Right renal pelvis (tissue), 4 donors: Measurements from ENCODE around the gene MRGPRX3. TPM values are rescaled to one million over a fixed set of nuclear protein-coding genes. Genes with fewer than 3 reads are reported as not detected.
"Not testable (repeated sequence)": the region's sequence is repeated elsewhere in the genome, so short reads cannot be mapped to it uniquely, and the experiment has no call there.

Experiments used
- DNase-seq, 4 donors: peaks; one replicate each; pipeline ENCODE4 v3.0.0-alpha.2; 2013; ENCODE audit warnings: low read depth in 4 of 4, low spot score in 3 of 4, missing footprints in 1 of 4
- polyA plus RNA-seq, 4 donors: library from polyadenylated mRNA; unstranded; fragments of 120-200 nt; gene quantifications; one replicate each; pipeline ENCODE4 v1.2.1, GENCODE V29; 2013; ENCODE audit not compliant: insufficient read length in 4 of 4

MRGPRX3 gene
- polyA plus RNA-seq = under 1 TPM in 1 of 4 donors, not detected in 3; 0.04 TPM

DNA sequence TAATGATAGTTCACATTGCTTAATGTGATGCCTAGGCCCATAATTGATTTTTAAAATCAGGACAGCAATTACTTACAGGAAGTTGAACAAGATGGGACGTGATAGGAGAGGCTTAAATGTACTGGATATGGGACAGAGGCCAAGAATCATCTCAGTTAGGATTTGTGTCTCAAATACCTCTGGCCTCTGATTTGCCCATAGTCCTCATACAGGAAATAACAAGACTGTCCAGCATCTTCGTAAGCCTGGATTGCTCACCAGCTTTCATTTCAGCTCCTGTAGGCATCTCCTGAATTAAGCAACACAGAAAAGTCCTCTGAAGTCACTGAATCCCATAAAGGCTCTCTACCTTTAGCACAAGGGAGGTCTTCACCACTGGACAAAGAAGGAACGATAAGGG, at the start of gene MRGPRX3:
Gene MRGPRX3, plus strand, starts transcription at position 231 of the 400 bp plus-strand sequence. CDS start 4,632 bp downstream, outside the sequence.
- DNase-seq = no peak

DNA sequence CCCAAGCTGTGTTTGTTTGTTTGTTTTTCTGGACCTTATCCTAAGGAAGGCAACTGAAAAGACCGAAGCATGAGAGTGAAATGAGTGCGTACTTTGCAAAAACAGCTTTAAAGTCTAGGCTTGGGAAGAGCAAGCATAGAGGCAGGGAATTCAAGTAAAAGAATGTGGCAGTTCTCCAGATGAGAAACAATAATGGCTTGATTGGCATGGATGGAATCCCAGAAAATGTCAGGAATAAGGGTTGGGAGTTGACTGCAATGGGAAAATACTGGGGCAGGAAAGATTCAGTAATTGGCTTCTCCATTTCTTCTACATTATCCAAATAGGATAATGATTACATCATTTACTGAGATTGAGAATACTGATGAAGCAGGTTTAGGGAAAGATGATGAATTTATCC, 44.0 kb upstream of the MRGPRX3 start:
- no peak for DNase-seq

DNA sequence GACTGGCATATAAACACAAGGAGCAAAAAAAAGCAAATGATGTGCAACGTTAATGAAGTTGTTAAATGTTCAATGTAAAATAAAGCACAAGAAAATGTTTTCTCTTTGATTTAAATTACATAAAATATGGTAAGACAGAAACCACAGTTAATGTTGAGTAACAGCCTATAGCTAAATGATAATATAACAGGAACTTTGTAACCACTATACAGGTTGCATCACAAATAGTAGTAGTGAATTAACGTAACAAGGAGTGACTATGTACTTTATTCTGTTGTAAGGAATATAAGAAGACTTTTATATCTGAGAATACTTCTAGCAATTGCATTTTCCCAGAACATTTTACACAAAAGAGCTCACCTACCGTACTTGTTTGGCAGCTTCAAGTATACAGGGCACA, 43.4 kb upstream of the MRGPRX3 start:
- no peak for DNase-seq

DNA sequence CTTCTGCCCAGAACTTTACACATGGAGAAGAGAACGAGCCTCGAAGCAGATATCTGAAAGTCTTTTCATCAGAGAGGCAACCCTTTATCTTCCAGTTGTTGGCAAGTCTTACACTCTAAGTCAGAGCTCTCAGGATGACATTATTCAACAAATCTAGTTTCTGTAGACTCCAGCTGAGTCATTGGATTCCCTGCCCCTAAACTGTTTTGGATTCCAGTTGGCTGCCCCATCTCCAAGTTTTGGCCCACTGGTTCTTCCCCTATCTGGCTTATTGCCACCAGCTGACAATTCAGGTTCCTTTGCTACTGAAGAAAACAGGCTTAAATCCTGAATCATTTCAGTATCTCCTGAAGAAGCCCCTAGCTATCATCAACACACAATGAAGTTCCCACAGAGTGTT, 40.6 kb upstream of the MRGPRX3 start:
- no peak for DNase-seq

DNA sequence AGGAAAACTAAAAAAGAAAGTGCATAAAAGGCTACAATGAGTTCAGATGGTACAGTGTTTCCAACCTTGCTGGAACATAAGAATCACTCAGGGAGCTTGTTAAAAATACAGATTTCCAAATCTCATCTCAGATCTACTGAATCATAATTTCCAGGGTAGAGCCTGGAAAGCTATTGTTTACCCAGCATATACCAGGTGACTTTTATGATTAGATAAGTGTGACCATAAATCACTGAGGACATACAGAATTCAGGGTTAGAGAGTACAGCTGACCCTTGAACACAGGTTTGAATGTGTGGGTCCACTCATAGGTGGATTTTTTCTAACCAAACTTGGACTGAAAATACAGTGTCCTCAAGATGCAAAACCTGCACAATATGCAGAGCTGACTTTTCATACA, 38.4 kb upstream of the MRGPRX3 start:
- no peak for DNase-seq

DNA sequence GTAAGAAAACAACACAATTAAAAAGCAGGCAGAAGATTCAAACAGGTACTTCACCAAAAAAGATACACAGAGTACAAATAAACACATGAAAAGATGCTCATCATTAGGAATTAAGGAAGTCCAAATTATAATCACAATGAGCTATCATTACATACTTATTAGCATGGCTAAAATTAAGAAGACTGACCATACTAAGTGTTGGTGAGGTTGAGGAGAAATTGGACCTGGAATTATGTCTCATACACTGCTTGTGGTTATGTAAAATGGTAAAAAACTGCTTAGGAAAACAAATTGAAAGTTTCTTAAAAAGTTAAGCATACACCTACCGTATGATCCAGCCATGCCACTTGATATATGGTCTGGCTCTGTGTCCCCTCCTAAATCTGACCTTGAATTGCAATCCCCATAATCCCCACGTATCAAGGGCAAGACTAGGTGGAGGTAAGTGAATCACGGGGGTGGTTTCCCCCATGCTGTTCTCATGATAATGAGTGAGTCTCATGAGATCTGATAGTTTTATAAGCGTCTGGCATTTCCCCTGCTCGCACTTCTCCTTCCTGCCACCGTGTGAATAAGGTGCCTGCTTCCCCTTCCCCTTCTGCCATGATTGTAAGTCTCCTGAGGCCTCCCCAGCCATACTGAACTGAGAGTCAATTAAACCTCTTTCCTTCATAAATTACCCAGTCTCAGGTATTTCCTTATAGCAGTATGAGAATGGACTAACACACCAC, 31.3 kb upstream of the MRGPRX3 start:
- DNase-seq = no peak

DNA sequence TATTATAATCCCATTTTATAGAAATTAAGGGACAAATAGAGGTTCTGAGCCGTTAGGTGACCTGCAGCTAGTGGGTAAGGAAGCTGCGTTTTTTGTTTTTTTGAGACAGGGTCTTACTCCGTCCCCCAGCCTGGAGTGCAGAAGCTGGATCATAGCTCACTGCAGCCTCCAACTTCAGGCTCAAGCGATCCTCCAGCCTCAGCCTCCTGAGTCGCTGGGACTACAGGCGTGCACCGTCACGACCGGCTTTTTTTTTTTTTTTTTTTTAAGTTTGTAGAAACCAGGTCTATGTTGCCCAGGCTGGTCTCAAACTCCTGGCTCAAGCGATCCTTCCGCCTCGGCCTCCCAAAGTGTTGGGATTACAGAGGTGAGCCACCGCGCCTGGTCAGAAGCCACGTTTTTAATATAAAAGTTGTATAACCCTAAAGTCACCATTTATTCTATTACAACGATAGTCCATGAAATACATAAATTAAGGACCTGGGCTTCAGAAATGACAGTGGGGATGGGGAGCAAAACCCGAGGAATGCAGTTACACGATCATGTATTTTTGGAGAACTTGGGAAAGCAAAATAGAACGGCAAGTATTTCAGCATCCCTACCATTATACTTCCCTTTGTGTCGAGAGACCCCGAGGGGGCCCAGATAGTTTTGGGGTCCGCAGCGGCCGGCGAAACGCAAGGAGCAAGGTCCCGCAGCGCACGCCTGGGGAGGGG, 27.1 kb upstream of the MRGPRX3 start:
- peak in 2 of 4 donors; percentile 2 to 11 for DNase-seq

DNA sequence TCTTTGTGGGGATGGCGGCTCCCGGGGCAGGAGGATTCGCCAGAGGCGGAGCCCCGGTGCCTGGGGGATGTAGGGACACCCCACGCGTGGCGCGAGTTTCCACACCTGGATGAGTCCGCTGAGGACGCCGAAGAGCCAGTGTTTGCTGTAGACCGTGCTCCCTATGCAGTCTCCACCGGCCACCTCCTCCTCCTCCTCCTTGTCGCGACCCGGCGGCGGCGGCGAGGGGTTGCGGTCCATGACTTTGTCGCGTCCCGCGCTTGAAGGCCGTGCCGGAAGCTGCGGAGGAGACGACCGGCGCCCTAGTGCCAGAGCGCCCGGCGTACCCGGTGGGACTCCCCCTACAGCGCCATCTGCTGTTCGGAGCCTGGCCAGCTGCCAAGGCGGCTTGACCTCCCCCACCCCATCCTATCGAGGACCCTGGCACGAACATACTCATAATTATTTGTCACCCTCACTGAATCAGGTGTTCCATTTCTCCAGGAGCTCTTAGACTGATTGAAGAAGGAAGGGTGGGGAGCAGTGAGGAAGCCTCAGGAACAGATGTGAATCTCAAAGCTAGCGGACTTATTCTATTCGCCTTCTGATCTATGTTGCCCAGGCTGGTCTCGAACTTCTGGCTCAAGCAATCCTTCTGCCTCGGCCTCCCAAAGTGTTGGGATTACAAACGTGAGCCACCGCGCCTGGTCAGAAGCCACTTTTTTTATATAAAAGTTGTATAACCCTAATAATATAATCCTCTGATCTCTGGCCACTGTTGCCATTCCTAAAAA, 26.4 kb upstream of the MRGPRX3 start, which contains the start of gene SAAL1:
Gene SAAL1, minus strand, starts transcription at position 281 of the 773 bp plus-strand sequence. Its CDS starts 41 bp downstream, at position 240.
- peak; percentile 63 to 74 (median 70) for DNase-seq

DNA sequence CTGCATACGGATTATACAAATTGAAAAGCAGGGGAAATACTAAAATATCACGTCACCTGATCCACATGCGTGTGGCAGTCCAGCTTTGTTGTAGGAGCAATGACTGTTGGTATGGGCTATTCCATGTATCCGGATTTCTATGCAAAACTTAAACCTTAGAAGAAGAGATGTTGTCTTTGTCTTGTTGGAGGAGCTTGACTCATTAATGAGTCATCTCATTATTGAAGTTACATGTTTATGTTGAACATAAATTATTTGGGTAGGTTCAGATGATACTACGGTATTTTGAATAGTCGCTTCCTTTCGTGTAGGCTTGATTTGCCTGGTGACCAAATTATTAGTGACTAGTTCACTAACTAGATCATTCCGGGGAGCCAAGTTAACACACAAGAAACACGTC, 25.7 kb upstream of the MRGPRX3 start:
- DNase-seq = no peak

DNA sequence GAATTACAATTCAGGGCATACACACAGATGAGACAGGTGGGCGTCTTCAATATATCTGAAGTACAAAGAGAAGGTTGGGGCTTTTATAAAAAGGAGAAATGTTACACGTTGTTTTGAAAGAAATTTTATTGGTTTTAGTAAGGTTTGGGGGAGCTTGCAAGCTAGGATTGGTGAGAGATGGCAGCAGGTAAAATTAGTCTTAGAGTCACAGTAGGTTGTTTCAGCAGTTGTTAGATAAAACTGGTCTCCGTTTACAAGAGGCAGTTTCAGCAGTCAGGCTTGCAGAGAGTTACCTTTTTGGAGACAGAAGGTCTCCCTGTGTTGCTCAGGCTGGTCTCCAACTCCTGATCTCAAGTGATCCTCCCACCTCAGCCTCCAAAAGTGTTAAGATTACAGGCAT, 24.1 kb upstream of the MRGPRX3 start:
- no peak for DNase-seq

DNA sequence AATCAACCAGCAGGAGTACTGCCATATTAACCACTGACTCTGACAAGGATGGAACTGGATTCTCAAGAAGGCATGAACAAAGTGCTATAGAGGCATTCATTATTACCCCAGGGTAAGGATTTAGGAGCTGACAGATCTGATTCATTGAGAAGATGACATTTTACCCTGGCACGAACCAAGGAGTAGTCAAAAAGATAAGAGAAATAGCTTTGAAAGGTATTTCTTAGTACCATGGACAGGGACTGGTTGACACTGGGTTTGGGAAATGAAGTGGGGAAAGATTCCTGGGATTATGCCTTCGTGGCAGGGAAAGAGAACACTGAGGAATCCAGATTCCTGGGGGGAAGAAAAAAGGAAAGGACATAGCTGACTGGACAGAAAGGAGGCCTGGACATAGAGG, 21.4 kb upstream of the MRGPRX3 start:
- no peak for DNase-seq

DNA sequence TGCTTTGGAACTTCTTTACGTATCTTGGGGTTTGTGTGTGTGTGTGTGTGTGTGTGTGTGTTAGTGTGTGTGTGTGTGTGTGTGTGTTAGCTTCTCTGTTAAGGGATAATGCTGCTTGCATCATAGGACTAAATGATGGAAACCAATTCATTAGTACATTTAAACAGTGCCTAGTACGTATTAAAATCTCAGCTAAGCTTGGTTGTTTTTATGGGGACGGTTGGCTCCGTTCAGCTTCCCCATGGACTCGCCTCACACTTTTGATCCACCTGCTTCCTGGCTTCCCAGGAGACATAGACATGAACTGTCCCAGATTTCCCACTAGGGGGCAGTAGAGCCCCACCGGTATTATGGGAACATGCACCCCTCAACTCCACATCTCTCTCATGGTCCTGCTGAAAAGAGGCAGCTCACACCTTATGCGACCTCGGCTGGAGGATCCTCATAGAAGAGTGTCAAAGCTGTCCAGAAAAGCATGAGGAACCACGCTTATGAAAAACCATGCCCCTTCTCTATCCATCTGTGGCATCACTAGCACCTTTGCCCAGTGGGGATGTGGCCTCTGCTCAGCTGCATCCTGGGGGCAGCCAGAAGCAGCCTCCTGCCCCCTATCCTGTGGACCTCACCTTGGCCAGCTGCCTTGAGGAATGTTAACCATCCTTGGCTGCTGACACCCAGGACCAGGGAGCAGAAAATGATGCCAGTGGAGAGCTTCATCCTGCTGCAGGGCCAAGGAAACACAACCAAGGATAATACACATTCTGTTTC, 16.8 kb upstream of the MRGPRX3 start:
- peak; percentile 33 to 58 (median 42) for DNase-seq

DNA sequence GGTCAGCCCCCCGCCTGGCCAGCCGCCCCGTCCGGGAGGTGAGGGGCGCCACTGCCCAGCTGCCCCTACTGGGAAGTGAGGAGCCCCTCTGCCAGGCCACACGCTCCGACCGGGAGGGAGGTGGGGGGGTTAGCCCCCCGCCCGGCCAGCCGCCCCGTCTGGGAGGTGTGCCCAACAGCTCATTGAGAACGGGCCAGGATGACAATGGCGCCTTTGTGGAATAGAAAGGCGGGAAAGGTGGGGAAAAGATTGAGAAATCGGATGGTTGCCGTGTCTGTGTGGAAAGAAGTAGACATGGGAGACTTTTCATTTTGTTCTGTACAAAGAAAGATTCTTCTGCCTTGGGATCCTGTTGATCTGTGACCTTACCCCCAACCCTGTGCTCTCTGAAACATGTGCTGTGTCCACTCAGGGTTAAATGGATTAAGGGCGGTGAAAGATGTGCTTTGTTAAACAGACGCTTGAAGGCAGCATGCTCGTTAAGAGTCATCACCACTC, 11.0 kb upstream of the MRGPRX3 start:
- not testable (repeated sequence) for DNase-seq

DNA sequence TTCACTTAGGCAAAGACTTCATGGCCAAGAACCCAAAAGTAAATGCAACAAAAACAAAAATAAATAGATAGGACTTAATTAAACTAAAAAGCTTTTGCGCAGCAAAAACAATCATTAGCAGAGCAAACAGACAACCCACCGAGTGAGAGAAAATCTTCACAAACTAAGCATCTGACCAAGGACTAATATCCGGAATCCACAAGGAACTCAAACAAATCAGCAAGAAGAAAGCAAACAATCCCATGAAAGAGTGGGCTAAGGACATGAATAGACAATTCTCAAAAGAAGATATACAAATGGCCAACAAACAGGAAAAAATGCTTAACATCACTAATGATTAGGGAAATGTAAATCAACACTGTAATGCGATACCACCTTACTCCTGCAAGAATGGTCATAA, 1.3 kb upstream of the MRGPRX3 start:
- not testable (repeated sequence) for DNase-seq

DNA sequence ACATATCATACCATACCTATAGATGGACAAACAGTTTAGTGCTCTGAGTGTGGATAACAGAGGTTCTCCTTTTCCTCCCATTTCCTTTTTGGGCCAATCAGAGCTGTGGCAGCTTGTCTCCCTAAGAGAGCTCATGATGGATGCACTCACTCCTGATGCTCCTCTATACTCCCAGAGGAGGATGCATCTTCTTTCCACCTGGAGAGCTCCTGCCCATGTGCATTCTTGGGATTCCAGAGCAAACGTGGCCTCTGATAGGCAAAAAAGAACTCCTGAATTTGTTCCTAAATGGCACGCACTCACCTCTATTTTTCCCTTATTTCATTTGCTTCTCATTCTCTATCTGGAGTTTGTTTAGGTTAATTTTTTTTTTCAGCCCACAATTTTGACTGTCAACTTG, 2.9 kb downstream of the MRGPRX3 start:
- no peak for DNase-seq

DNA sequence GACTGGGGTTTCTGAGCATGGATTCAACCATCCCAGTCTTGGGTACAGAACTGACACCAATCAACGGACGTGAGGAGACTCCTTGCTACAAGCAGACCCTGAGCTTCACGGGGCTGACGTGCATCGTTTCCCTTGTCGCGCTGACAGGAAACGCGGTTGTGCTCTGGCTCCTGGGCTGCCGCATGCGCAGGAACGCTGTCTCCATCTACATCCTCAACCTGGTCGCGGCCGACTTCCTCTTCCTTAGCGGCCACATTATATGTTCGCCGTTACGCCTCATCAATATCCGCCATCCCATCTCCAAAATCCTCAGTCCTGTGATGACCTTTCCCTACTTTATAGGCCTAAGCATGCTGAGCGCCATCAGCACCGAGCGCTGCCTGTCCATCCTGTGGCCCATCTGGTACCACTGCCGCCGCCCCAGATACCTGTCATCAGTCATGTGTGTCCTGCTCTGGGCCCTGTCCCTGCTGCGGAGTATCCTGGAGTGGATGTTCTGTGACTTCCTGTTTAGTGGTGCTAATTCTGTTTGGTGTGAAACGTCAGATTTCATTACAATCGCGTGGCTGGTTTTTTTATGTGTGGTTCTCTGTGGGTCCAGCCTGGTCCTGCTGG, 4.9 kb downstream of the MRGPRX3 start:
- no peak for DNase-seq

DNA sequence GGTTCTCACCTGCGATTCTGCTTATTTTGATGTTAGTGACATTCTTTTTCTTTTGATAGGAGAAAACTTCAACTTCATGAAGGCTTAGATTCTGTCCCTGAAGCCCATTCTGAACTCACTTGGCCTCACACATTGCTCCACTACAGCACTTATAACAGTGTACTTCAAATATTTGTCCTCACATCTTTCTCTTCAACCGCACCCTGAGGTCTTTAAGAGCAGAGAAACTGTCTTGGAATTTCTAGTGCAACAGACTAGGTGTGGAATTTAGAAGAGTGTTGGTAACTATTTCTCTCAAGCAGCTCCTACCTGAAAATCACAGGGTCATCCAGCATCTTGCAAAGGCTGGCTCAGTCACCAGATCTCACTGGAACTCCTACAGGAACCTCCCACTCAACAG, 7.8 kb downstream of the MRGPRX3 start:
- no peak for DNase-seq

DNA sequence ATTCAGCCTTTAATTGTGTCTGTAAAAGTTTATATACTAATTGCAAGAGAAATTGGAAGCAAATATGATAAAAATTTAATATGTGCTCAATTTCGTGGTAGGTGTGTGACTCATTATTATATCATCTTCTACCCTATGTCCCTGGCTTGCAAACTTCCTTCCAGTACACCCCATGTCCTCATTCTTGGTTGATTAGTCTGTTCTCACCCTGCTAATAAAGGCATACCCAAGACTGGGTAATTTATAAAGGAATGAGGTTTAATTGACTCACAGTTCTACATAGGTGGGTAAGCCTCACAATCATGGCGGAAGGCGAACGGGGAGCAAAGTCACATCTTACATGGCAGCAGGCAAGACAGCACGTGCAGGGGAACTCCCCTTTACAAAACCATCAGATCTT, 11.9 kb downstream of the MRGPRX3 start:
- no peak for DNase-seq

DNA sequence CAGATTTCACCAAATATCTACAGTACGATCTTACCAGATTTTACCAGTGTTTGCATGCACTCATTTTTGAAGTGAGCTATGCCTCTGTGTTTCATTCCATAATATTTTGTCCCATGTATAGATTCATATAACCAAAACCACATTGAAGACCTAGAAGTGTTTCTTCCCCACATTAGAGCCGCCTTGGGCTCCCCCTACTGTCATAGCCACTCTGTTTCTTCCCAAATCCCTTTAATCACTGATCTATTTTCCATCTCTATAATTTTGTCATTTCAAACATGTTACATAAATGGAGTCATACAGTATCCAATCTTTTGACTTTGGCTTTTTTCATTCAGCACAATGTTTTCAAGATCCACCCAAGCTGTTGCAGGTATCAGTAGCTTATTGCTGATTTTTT, 12.7 kb downstream of the MRGPRX3 start:
- no peak for DNase-seq

DNA sequence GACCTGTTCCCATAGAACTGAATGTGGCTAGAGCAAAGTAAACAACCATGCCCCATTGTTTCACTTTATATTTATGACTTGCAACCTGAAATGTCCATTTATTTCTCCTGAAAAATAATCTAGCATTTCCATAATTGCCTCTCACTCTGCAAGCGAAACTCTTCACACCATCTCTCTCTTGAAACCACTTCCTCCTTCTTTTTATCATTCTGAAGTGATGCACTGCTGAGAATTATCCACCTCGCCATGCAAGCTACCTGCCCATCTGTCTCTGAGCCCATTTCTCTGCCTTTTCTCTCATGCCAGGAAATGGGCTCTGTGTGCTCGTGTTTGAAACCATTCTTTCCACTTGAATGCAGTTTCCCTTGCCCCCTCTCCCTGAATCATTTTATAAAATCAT, 13.5 kb downstream of the MRGPRX3 start:
- DNase-seq = no peak
